ENCODE measurements around the gene TTC28. TPM values are rescaled to one million over a fixed set of nuclear protein-coding genes. Genes with fewer than 3 reads are reported as not detected.

The TTC28 gene
- polyA plus RNA-seq, 12 donors = 20.5 to 38.3 (median 28.6) TPM

GRCh38 chr22:28008056-28008455, 671.6 kb downstream of the TTC28 start:
- DNase-seq = no peak

GRCh38 chr22:28006271-28006670, 673.4 kb downstream of the TTC28 start:
- DNase-seq = no peak

GRCh38 chr22:28005513-28005912, 674.1 kb downstream of the TTC28 start:
- DNase-seq = no peak

- DNase-seq = no peak
These were observed 675.6 kb downstream of the TTC28 start for GRCh38 chr22:28004021-28004420.

GRCh38 chr22:28002863-28003565, 676.6 kb downstream of the TTC28 start:
- no peak for DNase-seq

GRCh38 chr22:28002181-28002700, 677.4 kb downstream of the TTC28 start:
- DNase-seq = no peak

GRCh38 chr22:28001171-28001835, 678.3 kb downstream of the TTC28 start:
- DNase-seq = no peak

GRCh38 chr22:28000361-28000760, 679.3 kb downstream of the TTC28 start:
- DNase-seq = no peak

- DNase-seq = no peak
These were observed 679.8 kb downstream of the TTC28 start for GRCh38 chr22:27999876-28000275.

- no peak for DNase-seq
These were observed 680.9 kb downstream of the TTC28 start for GRCh38 chr22:27998511-27999410.

- DNase-seq = no peak
These were observed 682.1 kb downstream of the TTC28 start for GRCh38 chr22:27997538-27997937.

GRCh38 chr22:27996981-27997380, 682.7 kb downstream of the TTC28 start:
- no peak for DNase-seq

GRCh38 chr22:27996529-27996925, 683.1 kb downstream of the TTC28 start:
- no peak for DNase-seq

- DNase-seq = no peak
These were observed 683.7 kb downstream of the TTC28 start for GRCh38 chr22:27995801-27996528.

GRCh38 chr22:27994481-27995331, 684.9 kb downstream of the TTC28 start:
- no peak for DNase-seq

GRCh38 chr22:27993774-27994350, 685.8 kb downstream of the TTC28 start:
- no peak for DNase-seq

GRCh38 chr22:27993201-27993635, 686.4 kb downstream of the TTC28 start:
- no peak for DNase-seq

- no peak for DNase-seq
These were observed 687.1 kb downstream of the TTC28 start for GRCh38 chr22:27992294-27993165.
